GM21423 (cell line): ENCODE measurements around the gene C20orf204.
A peak's percentile ranks its signal among the peaks of the same experiment; 100 is the strongest.

Experiments used
- ATAC-seq: cut with Tn5 transposase; IDR thresholded peaks from one replicate; pipeline ENCODE4 v1.9.1; 2021; ENCODE audit warnings: mild to moderate bottlenecking, moderate library complexity; ENCODE audit not compliant: unreplicated experiment

C20orf204 gene

DNA sequence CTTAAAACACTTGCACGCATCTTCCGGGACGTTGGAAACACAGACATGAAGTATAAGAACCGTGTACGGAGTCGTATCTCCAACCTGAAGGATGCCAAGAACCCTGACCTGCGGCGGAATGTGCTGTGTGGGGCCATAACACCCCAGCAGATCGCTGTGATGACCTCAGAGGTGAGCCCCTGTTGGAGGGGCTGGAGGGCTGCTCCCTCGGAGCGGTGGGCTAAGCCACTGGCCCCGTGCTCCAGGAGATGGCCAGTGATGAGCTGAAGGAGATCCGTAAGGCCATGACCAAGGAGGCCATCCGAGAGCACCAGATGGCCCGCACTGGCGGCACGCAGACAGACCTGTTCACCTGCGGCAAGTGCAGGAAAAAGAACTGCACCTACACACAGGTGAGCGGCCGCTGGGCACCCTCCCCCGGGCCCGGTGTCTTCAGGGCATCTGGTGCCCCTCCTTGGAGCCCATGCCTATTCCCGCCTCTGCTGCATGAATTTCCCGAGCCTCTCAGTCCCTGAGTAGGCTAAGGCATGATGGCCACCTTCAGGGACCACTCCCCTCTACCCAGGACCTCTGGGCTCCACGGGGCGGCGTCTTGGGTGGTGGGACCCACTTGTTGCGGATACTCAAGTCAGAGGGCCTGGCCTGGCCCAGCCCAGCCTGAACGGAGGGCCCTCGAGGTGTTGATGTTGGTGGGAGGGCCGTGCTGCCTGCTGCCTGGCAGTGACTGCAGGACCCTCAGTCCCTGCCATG, 34.4 kb downstream of the C20orf204 start:
- ATAC-seq = no peak

DNA sequence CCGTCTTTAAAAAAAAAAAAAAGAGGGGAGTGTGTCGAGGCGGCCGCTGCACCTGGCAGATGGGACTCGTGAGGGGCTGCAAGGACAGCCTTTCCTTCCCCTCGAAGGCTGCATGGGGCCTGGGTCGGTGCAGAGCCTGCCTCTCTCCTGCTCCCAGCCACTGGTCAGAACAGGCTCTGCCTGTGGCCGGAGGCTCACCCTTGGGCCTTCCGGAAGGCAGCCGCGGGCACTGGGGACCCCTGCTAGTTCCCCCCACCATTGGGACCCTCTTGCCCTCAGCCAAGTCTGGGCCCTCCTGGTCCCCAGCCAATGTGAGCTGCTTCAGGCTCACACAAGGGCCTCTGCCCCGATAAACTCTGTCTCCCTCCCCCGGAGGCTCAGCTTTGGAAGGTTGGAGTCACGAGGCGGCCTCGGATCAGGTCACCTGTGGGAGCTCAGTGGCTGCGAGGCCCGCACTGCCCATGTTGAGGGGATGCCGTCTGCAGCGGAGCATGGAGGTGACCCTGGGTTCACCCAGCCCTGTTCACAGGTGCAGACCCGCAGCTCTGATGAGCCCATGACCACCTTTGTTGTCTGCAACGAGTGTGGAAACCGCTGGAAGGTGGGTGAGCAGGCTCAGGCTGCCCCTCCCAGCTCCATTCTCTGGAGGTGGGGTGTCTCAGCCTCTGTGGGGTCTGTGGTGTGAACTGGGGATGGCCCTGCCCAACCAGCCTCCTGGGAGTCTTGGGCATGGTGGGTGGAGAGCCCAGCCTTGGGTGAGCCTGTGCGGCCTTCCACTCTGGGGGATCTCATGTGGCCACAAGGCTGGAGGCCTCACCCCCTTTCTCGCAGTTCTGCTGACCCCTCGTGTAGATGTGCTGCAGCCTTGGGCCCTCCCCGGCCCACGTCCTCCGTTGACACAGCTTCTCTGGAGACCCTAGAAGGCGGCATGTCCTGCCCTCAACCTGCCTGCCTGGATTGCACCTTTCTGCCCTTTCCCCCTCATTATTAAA, 35.7 kb downstream of the C20orf204 start:
- ATAC-seq = no peak

DNA sequence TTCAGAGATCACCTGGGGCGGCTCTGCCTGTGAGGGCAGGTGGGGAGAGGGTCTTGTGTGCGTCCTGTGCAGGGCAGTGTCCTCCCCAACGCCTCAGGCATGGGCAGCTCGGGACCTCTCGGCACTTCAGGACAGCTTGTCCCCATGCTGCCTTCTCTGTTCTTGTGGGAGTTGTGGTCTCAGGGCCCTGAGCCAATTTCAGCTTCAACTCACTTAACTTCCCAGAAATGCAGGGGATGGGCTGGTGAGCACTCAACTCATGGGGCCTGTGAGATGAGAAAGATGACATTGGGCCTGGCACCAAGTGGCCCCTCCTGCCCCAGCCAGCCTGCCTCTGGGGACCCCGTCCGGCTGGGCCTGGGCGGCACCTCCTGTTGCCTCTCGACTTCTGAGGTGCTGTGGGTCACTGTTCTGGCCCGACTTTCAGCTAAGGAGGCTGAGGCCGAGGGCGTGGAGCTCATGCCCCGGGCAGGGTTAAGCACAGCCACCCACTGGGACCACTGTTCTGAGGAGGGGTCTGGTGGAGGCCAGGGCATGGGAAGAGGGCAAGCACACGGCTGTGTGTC, 36.6 kb downstream of the C20orf204 start:
- ATAC-seq = no peak

DNA sequence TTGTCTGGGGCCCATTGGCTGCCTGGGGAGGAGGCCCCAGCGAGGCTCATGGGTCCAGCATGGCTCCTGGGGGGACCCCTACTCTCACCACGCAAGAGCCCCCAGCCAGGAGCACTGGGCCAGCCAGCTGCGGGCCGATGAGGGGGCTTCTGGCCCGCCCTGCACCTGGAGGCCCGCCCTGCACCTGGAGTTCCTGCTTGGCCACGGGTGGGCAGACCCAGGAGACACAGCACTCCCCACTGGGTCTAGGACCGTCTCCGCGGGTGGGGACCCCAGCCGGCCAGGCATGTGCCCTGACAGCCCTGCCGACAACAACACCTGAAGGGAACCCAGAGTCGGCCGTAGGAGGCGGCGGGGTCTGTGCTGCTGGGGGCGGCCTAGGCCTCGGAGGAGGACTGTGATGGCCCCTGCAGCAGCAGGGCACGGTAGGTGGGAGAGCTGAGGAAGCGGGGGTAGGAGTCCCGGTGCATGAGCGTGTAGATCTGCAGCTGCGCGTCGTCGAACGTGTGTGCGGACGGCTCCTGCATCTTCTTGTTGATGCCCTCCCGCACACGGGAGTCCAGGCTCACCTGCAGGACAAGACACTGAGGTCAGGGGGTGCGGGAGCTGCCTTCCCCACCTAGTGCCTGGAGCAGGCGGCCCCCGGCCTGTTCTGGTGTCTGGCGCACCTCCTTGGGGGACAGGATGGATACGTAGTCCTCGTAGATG, 37.6 kb downstream of the C20orf204 start:
- no peak for ATAC-seq

DNA sequence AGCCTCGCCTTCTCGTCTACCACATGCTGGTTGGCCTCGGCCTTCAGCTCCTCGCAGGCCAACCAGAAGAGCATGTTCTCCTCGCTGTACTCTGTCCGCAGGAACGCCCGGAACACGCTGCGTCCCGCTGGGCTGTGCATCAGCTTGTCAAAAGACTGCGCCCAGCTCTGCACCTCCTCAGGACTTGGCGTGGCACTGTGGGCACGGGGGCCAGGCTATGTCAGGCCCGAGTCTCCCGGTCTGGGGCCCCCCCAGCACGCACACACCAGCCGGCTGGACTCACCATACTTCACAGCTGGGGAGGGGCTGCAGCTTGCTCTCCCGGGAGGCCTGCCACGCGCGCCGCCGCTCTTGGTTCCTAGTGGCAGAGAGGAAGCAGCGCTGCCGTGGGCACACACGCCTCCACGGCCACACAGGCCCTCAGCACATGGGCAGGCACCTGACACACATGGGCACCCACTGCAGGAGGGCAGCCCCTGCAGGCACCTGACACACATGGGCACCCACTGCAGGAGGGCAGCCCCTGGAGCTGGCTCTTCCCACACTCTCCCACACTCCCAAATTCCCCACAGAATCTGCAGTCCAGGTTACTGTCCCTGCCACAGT, 38.3 kb downstream of the C20orf204 start:
- ATAC-seq = no peak

GRCh38 chr20:64074963-64075362, 39.0 kb downstream of the C20orf204 start:
- ATAC-seq = no peak

- no peak for ATAC-seq
Observed at GRCh38 chr20:64075556-64075955, 39.6 kb downstream of the C20orf204 start.

GRCh38 chr20:64076061-64076997, 40.3 kb downstream of the C20orf204 start:
- ATAC-seq = no peak

DNA sequence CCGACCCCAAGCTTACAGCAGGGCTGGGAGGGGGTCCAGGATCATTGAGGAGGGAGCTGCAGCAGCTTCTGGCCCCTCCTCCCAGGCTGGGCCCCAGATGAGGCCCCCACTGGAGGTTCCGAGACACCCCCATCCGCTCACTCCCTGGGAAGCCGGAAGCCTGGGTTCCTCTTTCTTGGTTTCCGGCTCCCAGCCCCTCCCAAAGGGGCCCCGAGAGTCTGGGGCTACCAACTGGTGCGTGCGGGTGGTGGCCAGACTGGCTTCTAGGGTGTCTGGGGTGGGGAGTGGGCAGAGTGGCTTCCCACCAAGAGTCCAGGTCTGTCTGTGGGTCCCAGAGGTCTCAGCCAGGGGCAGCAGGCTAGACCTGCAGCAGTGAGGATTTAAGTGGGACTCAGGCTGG, 41.1 kb downstream of the C20orf204 start:
- no peak for ATAC-seq

- ATAC-seq = no peak
Observed at GRCh38 chr20:64077541-64077875, 41.5 kb downstream of the C20orf204 start.

DNA sequence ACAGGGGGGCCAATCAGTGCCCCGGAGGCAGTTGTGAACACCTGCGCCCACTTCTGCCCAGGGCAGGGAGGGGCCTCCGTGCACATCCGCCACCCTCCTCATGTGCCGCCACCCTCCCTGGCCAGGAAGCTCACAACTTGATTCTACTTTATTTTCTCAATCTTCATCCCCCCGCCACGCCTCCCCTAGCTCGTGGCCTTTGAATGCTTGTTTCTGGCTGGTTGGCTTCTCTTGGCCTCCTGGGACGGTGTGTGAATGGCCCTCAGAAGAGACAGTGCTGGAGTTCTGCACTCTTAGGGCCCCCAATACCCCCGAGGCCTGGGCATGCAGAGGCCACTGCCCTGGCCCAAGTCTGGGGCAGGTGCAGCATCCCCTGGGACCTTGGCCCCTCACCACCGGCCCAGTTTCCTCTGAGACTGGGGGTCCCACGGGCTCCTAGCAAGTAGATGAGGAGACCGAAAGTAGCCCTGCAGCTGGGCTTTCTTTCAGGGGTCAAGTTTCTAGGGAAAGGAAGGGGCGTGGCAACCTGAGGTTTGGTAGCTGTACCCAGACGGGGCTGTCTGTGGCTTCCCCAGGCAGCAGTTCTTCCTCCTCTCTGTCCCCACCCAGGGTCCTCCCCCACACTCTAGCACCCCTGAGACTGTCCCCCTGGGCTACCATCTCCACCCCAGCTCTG, 42.0 kb downstream of the C20orf204 start:
- ATAC-seq = no peak

- ATAC-seq = no peak
Observed at GRCh38 chr20:64078934-64079272, 42.9 kb downstream of the C20orf204 start.

DNA sequence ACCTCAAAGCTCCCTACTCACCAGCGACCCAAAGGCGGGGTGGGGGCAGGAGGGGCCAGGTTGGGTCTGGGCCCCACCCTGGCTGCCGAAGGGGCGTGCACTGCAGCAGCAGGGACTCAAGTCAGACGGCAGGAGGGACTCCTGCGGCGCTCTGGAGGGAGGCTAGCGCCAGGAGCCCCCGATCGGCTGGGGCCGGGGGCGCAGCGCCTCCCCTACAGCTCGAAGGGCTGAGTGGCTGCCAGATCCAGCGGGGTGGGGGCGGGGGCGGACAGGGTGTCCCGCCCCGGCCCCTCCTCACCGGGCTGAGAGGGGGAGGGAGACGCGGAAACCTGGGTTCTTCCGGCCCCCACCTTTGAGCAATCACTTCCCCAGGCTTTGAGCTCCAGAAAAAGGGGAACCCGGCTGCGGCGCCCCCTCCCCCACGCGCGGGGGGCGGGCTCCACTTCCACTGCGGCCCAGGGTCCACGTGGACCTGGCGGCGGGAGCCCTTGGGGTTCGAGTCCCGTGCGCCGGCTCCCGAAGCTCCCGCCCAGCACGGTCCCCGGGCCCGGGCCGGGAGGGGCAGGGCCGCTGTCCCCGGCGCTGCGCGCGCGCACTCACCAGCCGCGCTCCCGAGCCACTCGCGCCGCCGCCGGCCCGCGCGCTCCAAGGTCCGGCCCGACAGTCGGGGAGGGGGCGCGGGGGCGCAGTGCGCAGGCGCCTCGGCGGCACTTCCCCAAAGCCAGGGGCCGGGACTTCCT, 43.5 kb downstream of the C20orf204 start, which contains the start of gene RGS19:
Gene RGS19 (minus strand): TSS at position 246 of the 740 bp plus-strand sequence. CDS start 2,632 bp downstream, outside the sequence.
- peak; percentile 34 for ATAC-seq

GRCh38 chr20:64080013-64080812, 44.2 kb downstream of the C20orf204 start, which contains the start of gene OPRL1:
TSS of gene OPRL1 (plus strand) at chr20:64080082. CDS start at chr20:64092721, 12,639 bp downstream.
- ATAC-seq = no peak

GRCh38 chr20:64080813-64081623, 45.0 kb downstream of the C20orf204 start:
- no peak for ATAC-seq

- ATAC-seq = no peak
Observed at GRCh38 chr20:64081624-64081964, 45.6 kb downstream of the C20orf204 start.
